ENCODE results near the gene OIP5. TPM values are rescaled to one million over a fixed set of nuclear protein-coding genes. Genes with fewer than 3 reads are reported as not detected.
"Not testable (repeated sequence)": the region's sequence is repeated elsewhere in the genome, so short reads cannot be mapped to it uniquely, and the experiment has no call there.

OIP5 gene
- polyA plus RNA-seq, 4 donors, result 7.5 to 9.6 (median 9.0) TPM

GRCh38 chr15:41262571-41262970 lies 69.8 kb downstream of the OIP5 start:
- no peak for DNase-seq (ENCODE audit: low read depth in 4 of 4, low spot score in 3 of 4)

GRCh38 chr15:41260924-41261323 lies 71.5 kb downstream of the OIP5 start:
- DNase-seq (ENCODE audit: low read depth in 4 of 4, low spot score in 3 of 4), result not testable (repeated sequence)

DNA sequence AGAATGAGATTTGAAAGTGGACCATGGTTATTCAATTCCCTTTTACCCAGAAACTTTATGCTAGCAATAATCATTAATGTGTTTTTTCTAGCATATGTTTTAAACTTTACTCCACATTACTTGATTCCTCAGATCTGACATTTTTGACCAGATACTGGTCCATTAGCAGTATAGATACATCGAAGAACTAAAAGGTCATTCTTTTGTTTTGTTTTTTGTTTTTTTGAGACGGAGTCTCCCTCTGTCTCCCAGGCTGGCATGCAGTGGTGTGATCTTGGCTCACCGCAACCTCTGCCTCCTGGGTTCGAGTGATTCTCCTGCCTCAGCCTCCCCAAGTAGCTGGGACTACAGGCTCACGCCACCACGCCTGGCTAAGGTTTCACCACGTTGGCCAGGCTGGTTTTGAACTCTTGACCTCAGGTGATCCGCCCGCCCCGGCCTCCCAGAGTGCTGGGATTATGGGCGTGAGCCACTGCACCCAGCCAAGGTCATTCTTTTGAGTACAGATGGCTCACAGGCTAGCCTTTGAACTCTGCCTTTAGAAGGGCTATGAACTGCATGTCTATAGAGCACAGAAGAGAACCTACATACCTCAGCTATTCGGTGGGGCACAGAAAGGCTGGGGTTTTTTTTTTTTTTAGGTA lies 72.7 kb downstream of the OIP5 start:
- DNase-seq (ENCODE audit: low read depth in 4 of 4, low spot score in 3 of 4), result no peak

Other genes with a start within 250 kb of the OIP5 start
- gene INO80, start 216.3 kb downstream of the OIP5 start, polyA plus RNA-seq (ENCODE audit: insufficient read length in 4 of 4), result 10 to 100 TPM; 14.3 to 23.2 (median 22.0) TPM
- gene EXD1, start 101.8 kb downstream of the OIP5 start, polyA plus RNA-seq (ENCODE audit: insufficient read length in 4 of 4), result not detected
- gene CHP1, start 101.3 kb downstream of the OIP5 start, polyA plus RNA-seq (ENCODE audit: insufficient read length in 4 of 4), result 10 to 100 TPM; 40.7 to 72.0 (median 61.7) TPM
- gene NUSAP1, start 290 bp upstream of the OIP5 start, polyA plus RNA-seq (ENCODE audit: insufficient read length in 4 of 4), result 100 to 1,000 TPM in 1 of 4 donors, 10 to 100 TPM in 3; 89.9 to 101 (median 92.3) TPM
- 10 to 100 TPM; 17.4 to 31.5 (median 24.7) TPM for gene NDUFAF1, start 69.9 kb upstream of the OIP5 start, polyA plus RNA-seq (ENCODE audit: insufficient read length in 4 of 4)
- 10 to 100 TPM; 71.7 to 80.7 (median 73.4) TPM for gene RTF1, start 84.5 kb upstream of the OIP5 start, polyA plus RNA-seq (ENCODE audit: insufficient read length in 4 of 4)
- under 1 TPM; 0.53 to 0.95 (median 0.63) TPM for gene ITPKA, start 161.3 kb upstream of the OIP5 start, polyA plus RNA-seq (ENCODE audit: insufficient read length in 4 of 4)
- 1 to 10 TPM in 3 of 4 donors, under 1 TPM in 1; 0.64 to 3.4 (median 2.0) TPM for gene LTK, start 181.2 kb upstream of the OIP5 start, polyA plus RNA-seq (ENCODE audit: insufficient read length in 4 of 4)
- gene RPAP1, start 211.7 kb upstream of the OIP5 start, polyA plus RNA-seq (ENCODE audit: insufficient read length in 4 of 4), result 10 to 100 TPM; 20.2 to 38.9 (median 32.2) TPM
- gene TYRO3, start 226.6 kb upstream of the OIP5 start, polyA plus RNA-seq (ENCODE audit: insufficient read length in 4 of 4), result 100 to 1,000 TPM in 3 of 4 donors, 10 to 100 TPM in 1; 79.4 to 162 (median 138) TPM